Spleen (tissue), 11 donors: ENCODE measurements around the gene FGF5. TPM values are rescaled to one million over a fixed set of nuclear protein-coding genes. Genes with fewer than 3 reads are reported as not detected.

ENCODE experiments used
- DNase-seq: peaks from one replicate; pipeline ENCODE4 v3.0.0-alpha.2; 2020
- H3K27ac ChIP-seq, 8 donors: fragments of 200-600 bp; sonication (generic) in 7 of 8; 1 replicate in 4 of 8; 2 replicates in 4 of 8; pipeline versions ENCODE4 v1.5.0 to v1.8.0; 2016 to 2021; ENCODE audit warnings: inconsistent platforms in 4 of 8, mild to moderate bottlenecking in 4 of 8, moderate library complexity in 1 of 8
- H3K27me3 ChIP-seq, 7 donors: fragments of 200-600 bp; sonication (generic) in 6 of 7; replicated peaks in 1 of 7; 1 replicate in 4 of 7; 2 replicates in 3 of 7; pipeline versions ENCODE4 v1.5.0 to v1.8.0; 2016 to 2021; ENCODE audit warnings: inconsistent platforms in 3 of 7, mild to moderate bottlenecking in 1 of 7
- H3K36me3 ChIP-seq, 6 donors: fragments of 200-600 bp; sonication (generic) in 5 of 6; 1 replicate in 4 of 6; 2 replicates in 2 of 6; pipeline versions ENCODE4 v1.5.0 to v1.8.0; 2016 to 2021; ENCODE audit warnings: inconsistent platforms in 2 of 6
- H3K4me1 ChIP-seq, 6 donors: fragments of 200-600 bp; sonication (generic) in 5 of 6; 1 replicate in 3 of 6; 2 replicates in 3 of 6; pipeline versions ENCODE4 v1.5.0 to v1.8.0; 2016 to 2021; ENCODE audit warnings: inconsistent platforms in 3 of 6
- H3K4me3 ChIP-seq, 8 donors: fragments of 200-600 bp; sonication (generic) in 7 of 8; 1 replicate in 4 of 8; 2 replicates in 4 of 8; pipeline versions ENCODE4 v1.5.0 to v1.8.0; 2016 to 2021; ENCODE audit warnings: inconsistent platforms in 4 of 8, mild to moderate bottlenecking in 4 of 8, moderate library complexity in 2 of 8
- H3K9me3 ChIP-seq, 8 donors: fragments of 200-600 bp; sonication (generic) in 7 of 8; 1 replicate in 4 of 8; 2 replicates in 4 of 8; pipeline versions ENCODE4 v1.5.0 to v1.8.0; 2016 to 2021; ENCODE audit warnings: inconsistent platforms in 4 of 8
- POLR2A ChIP-seq, 3 donors: fragments of 450-650 bp; IDR thresholded peaks; one replicate each; pipeline ENCODE4 v1.5.1; 2017; ENCODE audit warnings: antibody characterized with exemption in 3 of 3, mild to moderate bottlenecking in 1 of 3
- POLR2AphosphoS5 ChIP-seq, 3 donors: sonication (generic); formaldehyde crosslinking; IDR thresholded peaks; one replicate each; pipeline ENCODE4 v1.5.1; 2017; ENCODE audit warnings: antibody characterized with exemption in 3 of 3
- WGBS, 5 donors: extraction: QIAGEN DNeasy Blood & Tissue Kit in 3 of 5; methylation state at CpG; one replicate each; pipeline versions ENCODE4 v1.1.5 to v1.1.7; 2013 to 2018; 5-methylcytosine and 5-hydroxymethylcytosine counted together
- intact Hi-C: fragments of 100-400 bp; cut with DNase I; formaldehyde crosslinking; loops from one replicate; pipeline ENCODE4 v1.15.0; 2023; ENCODE audit warnings: low total_unique reads
- polyA plus RNA-seq, 3 donors: library from polyadenylated mRNA; stranded (reverse); fragments of 200-250 nt; gene quantifications; one replicate each; pipeline ENCODE4 v1.2.1, GENCODE V29; 2013
- total RNA-seq, 7 donors: library from RNA; depleted of rRNA in 3 of 7; stranded (reverse); fragments of >200 nt in 3 of 7; fragmentation: NEBNext Ultra II Directional in 4 of 7; extraction: Animal tissue kit (Norgen Biotek cat#: 25700) in 4 of 7; gene quantifications; one replicate each; pipeline versions ENCODE4 v1.1.0 to v1.2.1, GENCODE V29; 2016 to 2021
- TF ChIP-seq, protein P1 (sequence below), 11 experiments: fragments of 200-600 bp in 7 of 11; fragments of 450-650 bp in 4 of 11; sonication (generic) in 4 of 11; IDR thresholded peaks in 8 of 11; conservative IDR thresholded peaks in 3 of 11; 1 replicate in 7 of 11; 2 replicates in 4 of 11; pipeline versions ENCODE4 v1.4.0 to v1.8.0; 2016 to 2021; ENCODE audit warnings: antibody characterized with exemption in 11 of 11, inconsistent platforms in 4 of 11, mild to moderate bottlenecking in 1 of 11
- donor health status: healthy with polysubstance abuse.
- donor health status: DM: no; HTN: no; CAD: no; lungs with moderate emphysema.
- donor health status: DM: no; HTN: no; CAD: no.
- donor health status: Bipolar disorder and iron deficiency.
- donor health status: healthy.
- donor health status: DM: no; HTN: no; CAD: no.
- donor health status: DM: yes; HTN: yes; CAD: no.

Gene FGF5
- total and polyA plus RNA-seq, 10 donors = 0.06 TPM; not detected in 9

DNA sequence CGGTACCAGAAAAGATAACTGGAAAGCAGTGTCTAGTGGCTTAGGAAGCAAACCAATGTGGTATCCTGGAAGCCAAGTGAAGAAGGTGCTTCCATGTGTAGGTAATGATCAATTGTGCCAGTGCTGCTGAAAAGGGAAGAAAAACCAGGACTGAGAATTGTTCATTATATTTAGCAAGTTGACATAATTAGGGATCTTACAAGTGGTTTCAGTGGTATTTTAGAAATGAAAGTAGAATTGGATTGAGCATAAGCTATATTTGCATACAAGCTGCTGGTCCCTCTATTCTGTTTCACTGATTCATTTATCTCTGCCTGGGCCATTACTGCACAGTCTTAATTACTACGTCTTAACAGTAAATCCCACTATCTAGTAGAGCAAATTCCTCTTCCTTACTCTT, 36.9 kb upstream of the FGF5 start:
- Histone ChIP-seq H3K36me3 (no peaks in the 10 kb centered on the region), H3K27ac (no peak overlapping the region), H3K4me3 (no peak overlapping the region), H3K4me1 (no peaks in the 10 kb centered on the region), H3K9me3 (no peaks in the 10 kb centered on the region), H3K27me3 (peaks cover 0 to 4% (median 0%) of the 10 kb centered on the region in 7 donors)
- intact Hi-C loops = no loop called here
- 75 to 90% (median 87%) methylated on average over 2 of the region's 2 CpGs for WGBS, 5 donors
- no peak for TF ChIP-seq POLR2AphosphoS5 (IDR thresholded peaks at IDR 0.05)
- no peak for TF ChIP-seq POLR2A (IDR thresholded peaks at IDR 0.05)
- TF ChIP-seq, protein P1, sequence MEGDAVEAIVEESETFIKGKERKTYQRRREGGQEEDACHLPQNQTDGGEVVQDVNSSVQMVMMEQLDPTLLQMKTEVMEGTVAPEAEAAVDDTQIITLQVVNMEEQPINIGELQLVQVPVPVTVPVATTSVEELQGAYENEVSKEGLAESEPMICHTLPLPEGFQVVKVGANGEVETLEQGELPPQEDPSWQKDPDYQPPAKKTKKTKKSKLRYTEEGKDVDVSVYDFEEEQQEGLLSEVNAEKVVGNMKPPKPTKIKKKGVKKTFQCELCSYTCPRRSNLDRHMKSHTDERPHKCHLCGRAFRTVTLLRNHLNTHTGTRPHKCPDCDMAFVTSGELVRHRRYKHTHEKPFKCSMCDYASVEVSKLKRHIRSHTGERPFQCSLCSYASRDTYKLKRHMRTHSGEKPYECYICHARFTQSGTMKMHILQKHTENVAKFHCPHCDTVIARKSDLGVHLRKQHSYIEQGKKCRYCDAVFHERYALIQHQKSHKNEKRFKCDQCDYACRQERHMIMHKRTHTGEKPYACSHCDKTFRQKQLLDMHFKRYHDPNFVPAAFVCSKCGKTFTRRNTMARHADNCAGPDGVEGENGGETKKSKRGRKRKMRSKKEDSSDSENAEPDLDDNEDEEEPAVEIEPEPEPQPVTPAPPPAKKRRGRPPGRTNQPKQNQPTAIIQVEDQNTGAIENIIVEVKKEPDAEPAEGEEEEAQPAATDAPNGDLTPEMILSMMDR (IDR thresholded peaks at IDR 0.05 in 8 of 11, conservative IDR thresholded peaks at IDR 0.05 in 3 of 11) = no peak
- no peak for DNase-seq

DNA sequence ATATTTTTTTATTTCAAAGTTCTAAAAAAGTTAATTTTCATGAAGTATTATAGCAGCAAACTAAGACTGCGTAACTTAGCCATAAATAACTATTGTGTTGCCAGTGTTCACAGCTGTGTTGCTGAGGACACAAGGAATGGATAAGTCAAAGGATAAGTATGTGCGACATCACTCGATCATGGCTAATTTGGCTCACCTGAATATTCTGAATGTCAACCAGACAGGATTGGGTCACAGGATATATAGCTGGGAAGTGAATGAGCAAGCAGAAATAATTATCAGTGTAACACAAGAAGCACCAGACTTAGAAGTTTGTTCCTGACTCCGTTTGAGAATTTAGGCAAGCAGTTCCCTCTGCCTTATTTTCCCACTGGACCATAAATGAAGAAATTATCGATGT, 35.3 kb upstream of the FGF5 start:
- no peak overlapping the region for H3K27ac ChIP-seq
- no peak for DNase-seq
- peaks cover 0 to 16% (median 0%) of the 10 kb centered on the region in 7 donors for H3K27me3 ChIP-seq
- no peak for TF ChIP-seq POLR2AphosphoS5 (IDR thresholded peaks at IDR 0.05)
- TF ChIP-seq, protein P1 (IDR thresholded peaks at IDR 0.05 in 8 of 11, conservative IDR thresholded peaks at IDR 0.05 in 3 of 11) = no peak
- no peak for TF ChIP-seq POLR2A (IDR thresholded peaks at IDR 0.05)
- no peaks in the 10 kb centered on the region for H3K4me1 ChIP-seq
- WGBS, 5 donors = 77 to 91% (median 84%) methylated on average over 5 of the region's 5 CpGs
- no peaks in the 10 kb centered on the region for H3K36me3 ChIP-seq
- no peaks in the 10 kb centered on the region for H3K9me3 ChIP-seq
- intact Hi-C loops = no loop called here
- no peak overlapping the region for H3K4me3 ChIP-seq

- Histone ChIP-seq H3K36me3 (no peaks in the 10 kb centered on the region), H3K4me1 (no peaks in the 10 kb centered on the region), H3K27ac (no peak overlapping the region), H3K4me3 (no peak overlapping the region), H3K9me3 (no peaks in the 10 kb centered on the region), H3K27me3 (peaks cover 0 to 24% (median 0%) of the 10 kb centered on the region in 7 donors)
- no peak for TF ChIP-seq POLR2AphosphoS5 (IDR thresholded peaks at IDR 0.05)
- no peak for TF ChIP-seq POLR2A (IDR thresholded peaks at IDR 0.05)
- TF ChIP-seq, protein P1 (IDR thresholded peaks at IDR 0.05 in 8 of 11, conservative IDR thresholded peaks at IDR 0.05 in 3 of 11) = no peak
- DNase-seq = no peak
- intact Hi-C loops = no loop called here
- 84 to 89% (median 87%) methylated on average over 2 of the region's 2 CpGs for WGBS, 5 donors
These were observed 33.6 kb upstream of the FGF5 start for GRCh38 chr4:80232707-80233370.

DNA sequence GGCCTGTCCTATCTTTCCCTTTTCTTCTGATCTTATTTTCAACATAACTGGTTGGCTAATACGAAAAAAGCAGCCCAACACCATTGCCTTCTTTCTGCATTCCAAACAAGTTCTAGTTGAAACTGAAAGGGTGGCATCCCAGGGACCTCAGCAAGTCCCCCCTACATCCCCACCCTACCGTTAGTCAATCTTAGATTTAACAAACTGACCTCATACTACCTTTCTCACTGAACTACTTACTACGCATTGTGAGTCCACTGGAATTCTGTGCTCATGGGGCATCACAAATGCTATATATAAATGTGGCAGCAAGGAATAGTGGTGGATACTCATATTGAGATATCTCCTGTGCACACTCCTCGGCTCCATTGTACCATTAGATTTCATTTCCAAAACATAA, 33.1 kb upstream of the FGF5 start:
- TF ChIP-seq, protein P1 (IDR thresholded peaks at IDR 0.05 in 8 of 11, conservative IDR thresholded peaks at IDR 0.05 in 3 of 11) = no peak
- intact Hi-C loops = no loop called here
- Histone ChIP-seq H3K4me3 (no peak overlapping the region), H3K27ac (no peak overlapping the region), H3K9me3 (no peaks in the 10 kb centered on the region), H3K4me1 (no peaks in the 10 kb centered on the region), H3K36me3 (no peaks in the 10 kb centered on the region), H3K27me3 (peaks cover 0 to 26% (median 0%) of the 10 kb centered on the region in 7 donors)
- WGBS, 5 donors = 75 to 90% (median 87%) methylated on average over 4 of the region's 4 CpGs
- DNase-seq = no peak
